Hepatocyte (in vitro differentiated cells): Measurements from ENCODE around the gene TNFSF4.

ENCODE experiments used
- EZH2 ChIP-seq: fragments of 200-600 bp; sonication (generic); IDR thresholded peaks from 2 replicates; pipeline ENCODE4 v1.6.1; 2016; ENCODE audit warnings: antibody characterized with exemption, mild to moderate bottlenecking, borderline replicate concordance
- EZH2phosphoT487 ChIP-seq: fragments of 200-600 bp; sonication (generic); IDR thresholded peaks from one replicate; pipeline ENCODE4 v1.6.1; 2018; ENCODE audit warnings: antibody characterized with exemption, mild to moderate bottlenecking, low read depth, moderate library complexity; ENCODE audit not compliant: unreplicated experiment, severe bottlenecking
- TF ChIP-seq, protein P1 (sequence below): fragments of 200-600 bp; sonication (generic); IDR thresholded peaks from 2 replicates; pipeline ENCODE4 v1.5.1; 2016; ENCODE audit warnings: antibody characterized with exemption, mild to moderate bottlenecking; ENCODE audit not compliant: poor library complexity

- TF ChIP-seq, protein P1, sequence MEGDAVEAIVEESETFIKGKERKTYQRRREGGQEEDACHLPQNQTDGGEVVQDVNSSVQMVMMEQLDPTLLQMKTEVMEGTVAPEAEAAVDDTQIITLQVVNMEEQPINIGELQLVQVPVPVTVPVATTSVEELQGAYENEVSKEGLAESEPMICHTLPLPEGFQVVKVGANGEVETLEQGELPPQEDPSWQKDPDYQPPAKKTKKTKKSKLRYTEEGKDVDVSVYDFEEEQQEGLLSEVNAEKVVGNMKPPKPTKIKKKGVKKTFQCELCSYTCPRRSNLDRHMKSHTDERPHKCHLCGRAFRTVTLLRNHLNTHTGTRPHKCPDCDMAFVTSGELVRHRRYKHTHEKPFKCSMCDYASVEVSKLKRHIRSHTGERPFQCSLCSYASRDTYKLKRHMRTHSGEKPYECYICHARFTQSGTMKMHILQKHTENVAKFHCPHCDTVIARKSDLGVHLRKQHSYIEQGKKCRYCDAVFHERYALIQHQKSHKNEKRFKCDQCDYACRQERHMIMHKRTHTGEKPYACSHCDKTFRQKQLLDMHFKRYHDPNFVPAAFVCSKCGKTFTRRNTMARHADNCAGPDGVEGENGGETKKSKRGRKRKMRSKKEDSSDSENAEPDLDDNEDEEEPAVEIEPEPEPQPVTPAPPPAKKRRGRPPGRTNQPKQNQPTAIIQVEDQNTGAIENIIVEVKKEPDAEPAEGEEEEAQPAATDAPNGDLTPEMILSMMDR, result no peak
- no peak for TF ChIP-seq EZH2
- no peak for TF ChIP-seq EZH2phosphoT487
Observed at GRCh38 chr1:173190101-173190936, 16.8 kb downstream of the TNFSF4 start.
